A549 treated with AZD2906 at 1 μM for 4 hours (cell line): ENCODE results near the gene DOLK. TPM values are rescaled to one million over a fixed set of nuclear protein-coding genes. Genes with fewer than 3 reads are reported as not detected.

Experiments
- total RNA-seq: library from RNA; stranded (reverse); fragments of 200-300 nt; extraction: Qiagen RNA extraction; gene quantifications from 5 replicates; pipeline ENCODE4 v1.2.3, GENCODE V29; 2022

Gene DOLK
- 36.8 to 41.3 TPM (median 40.6 TPM) in 5 replicates for total RNA-seq

GRCh38 chr9:128947527-128948301, at the start of gene DOLK, which contains the start of gene NUP188:
Gene DOLK, minus strand, starts transcription at chr9:128947603. Its CDS starts 300 bp downstream, at chr9:128947303.
Gene NUP188, plus strand, starts transcription at chr9:128947699. Its CDS starts 21 bp downstream, at chr9:128947720.

GRCh38 chr9:128920381-128921058, 26.9 kb downstream of the DOLK start, which contains the start of gene PHYHD1:
Gene PHYHD1, plus strand, starts transcription at chr9:128920982. Its CDS starts 1,342 bp downstream, at chr9:128922324.

Other genes with a start within 250 kb of the DOLK start
- 13.1 to 18.5 TPM (median 16.8 TPM) in 5 replicates for gene PKN3, start 245.1 kb downstream of the DOLK start, total RNA-seq
- 65.4 to 100.0 TPM (median 97.3 TPM) in 5 replicates for gene ZDHHC12, start 223.5 kb downstream of the DOLK start, total RNA-seq
- 14.9 to 18.2 TPM (median 16.2 TPM) in 5 replicates for gene ZER1, start 175.7 kb downstream of the DOLK start, total RNA-seq
- 20.2 to 22.3 TPM (median 20.8 TPM) in 5 replicates for gene TBC1D13, start 160.3 kb downstream of the DOLK start, total RNA-seq
- 16.5 to 37.5 TPM (median 36.8 TPM) in 5 replicates for gene ENDOG, start 129.1 kb downstream of the DOLK start, total RNA-seq
- gene SPOUT1, start 117.8 kb downstream of the DOLK start, total RNA-seq: 19.6 to 51.4 TPM (median 47.7 TPM) in 5 replicates
- 9.8 to 15.3 TPM (median 13.1 TPM) in 5 replicates for gene KYAT1, start 65.7 kb downstream of the DOLK start, total RNA-seq
- 132 to 153 TPM (median 147 TPM) in 5 replicates for gene LRRC8A, start 65.5 kb downstream of the DOLK start, total RNA-seq
- 0.20 to 0.33 TPM (median 0.25 TPM) in 5 replicates for gene PHYHD1, start 26.6 kb downstream of the DOLK start, total RNA-seq
- 37.8 to 45.1 TPM (median 42.4 TPM) in 5 replicates for gene NUP188, start 96 bp upstream of the DOLK start, total RNA-seq
- 36.8 to 53.7 TPM (median 48.5 TPM) in 5 replicates for gene SH3GLB2, start 80.7 kb upstream of the DOLK start, total RNA-seq
- gene MIGA2, start 89.0 kb upstream of the DOLK start, total RNA-seq: 13.1 to 17.7 TPM (median 14.9 TPM) in 5 replicates
- 17.8 to 20.7 TPM (median 19.3 TPM) in 5 replicates for gene DOLPP1, start 133.5 kb upstream of the DOLK start, total RNA-seq
- gene CRAT, start 163.2 kb upstream of the DOLK start, total RNA-seq: 24.9 to 30.3 TPM (median 29.8 TPM) in 5 replicates
- gene PTPA, start 163.8 kb upstream of the DOLK start, total RNA-seq: 120 to 136 TPM (median 128 TPM) in 5 replicates
- gene IER5L, start 230.7 kb upstream of the DOLK start, total RNA-seq: 19.5 to 45.1 TPM (median 41.1 TPM) in 5 replicates